Stimulated activated CD8-positive, alpha-beta memory T cell treated with anti-CD3 and anti-CD28 coated beads, Interleukin-15, amount 100 ng/mL, for 1 hour (primary cell): Measurements from ENCODE around the gene ISOC1.

ENCODE experiments used
- DNase-seq: peaks from one replicate; pipeline ENCODE4 v3.0.0-alpha.2; 2020; ENCODE audit warnings: low read depth

The ISOC1 gene

GRCh38 chr5:129094924-129095899 lies 663 bp downstream of the ISOC1 start:
- DNase-seq = peak; percentile 10

- DNase-seq = no peak
Measured at GRCh38 chr5:129096382-129096991, 1.9 kb downstream of the ISOC1 start.

GRCh38 chr5:129097498-129098296 lies 3.1 kb downstream of the ISOC1 start:
- DNase-seq = no peak

- DNase-seq = no peak
Measured at GRCh38 chr5:129098488-129099183, 4.1 kb downstream of the ISOC1 start.

- DNase-seq = no peak
Measured at GRCh38 chr5:129099184-129099569, 4.6 kb downstream of the ISOC1 start.

- no peak for DNase-seq
Measured at GRCh38 chr5:129101794-129102193, 7.2 kb downstream of the ISOC1 start.

- DNase-seq = no peak
Measured at GRCh38 chr5:129103397-129103796, 8.8 kb downstream of the ISOC1 start.

GRCh38 chr5:129104915-129105455 lies 10.4 kb downstream of the ISOC1 start:
- DNase-seq = no peak

- no peak for DNase-seq
Measured at GRCh38 chr5:129107637-129108036, 13.1 kb downstream of the ISOC1 start.

- no peak for DNase-seq
Measured at GRCh38 chr5:129110742-129111141, 16.2 kb downstream of the ISOC1 start.

GRCh38 chr5:129111351-129111750 lies 16.8 kb downstream of the ISOC1 start:
- no peak for DNase-seq

GRCh38 chr5:129112295-129112694 lies 17.7 kb downstream of the ISOC1 start:
- DNase-seq = no peak

- no peak for DNase-seq
Measured at GRCh38 chr5:129113867-129114266, 19.3 kb downstream of the ISOC1 start.

GRCh38 chr5:129114539-129115193 lies 20.1 kb downstream of the ISOC1 start:
- no peak for DNase-seq

GRCh38 chr5:129115680-129116079 lies 21.1 kb downstream of the ISOC1 start:
- no peak for DNase-seq

GRCh38 chr5:129116797-129117196 lies 22.2 kb downstream of the ISOC1 start:
- DNase-seq = no peak

- DNase-seq = no peak
Measured at GRCh38 chr5:129118405-129118804, 23.9 kb downstream of the ISOC1 start.

- DNase-seq = no peak
Measured at GRCh38 chr5:129118826-129119225, 24.3 kb downstream of the ISOC1 start.

- DNase-seq = no peak
Measured at GRCh38 chr5:129120158-129120581, 25.6 kb downstream of the ISOC1 start.

- DNase-seq = no peak
Measured at GRCh38 chr5:129122560-129122959, 28.0 kb downstream of the ISOC1 start.

GRCh38 chr5:129124608-129125007 lies 30.1 kb downstream of the ISOC1 start:
- DNase-seq = no peak
